ENCODE measurements around the gene AMER2.

DNA sequence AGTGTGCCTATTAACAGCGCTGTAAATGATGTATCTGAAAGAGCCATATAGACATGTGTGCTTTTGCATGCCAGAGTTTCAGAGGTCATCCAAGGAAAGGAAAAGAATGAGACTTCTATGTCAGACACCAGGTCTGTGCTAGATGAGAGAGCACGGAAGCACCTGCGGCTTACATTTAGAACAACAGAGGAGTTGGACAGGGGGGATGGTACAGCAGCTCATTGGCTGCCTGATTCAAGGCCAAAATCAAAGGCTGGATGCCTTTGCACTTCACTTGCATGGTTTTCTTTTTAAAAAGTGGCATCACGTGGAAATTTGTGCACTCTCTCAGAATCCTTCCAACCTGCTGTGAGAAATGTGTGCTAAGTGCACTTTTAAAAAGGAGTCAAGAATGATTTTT is 32.8 kb upstream of the AMER2 start:
- TF ChIP-seq, protein P1, sequence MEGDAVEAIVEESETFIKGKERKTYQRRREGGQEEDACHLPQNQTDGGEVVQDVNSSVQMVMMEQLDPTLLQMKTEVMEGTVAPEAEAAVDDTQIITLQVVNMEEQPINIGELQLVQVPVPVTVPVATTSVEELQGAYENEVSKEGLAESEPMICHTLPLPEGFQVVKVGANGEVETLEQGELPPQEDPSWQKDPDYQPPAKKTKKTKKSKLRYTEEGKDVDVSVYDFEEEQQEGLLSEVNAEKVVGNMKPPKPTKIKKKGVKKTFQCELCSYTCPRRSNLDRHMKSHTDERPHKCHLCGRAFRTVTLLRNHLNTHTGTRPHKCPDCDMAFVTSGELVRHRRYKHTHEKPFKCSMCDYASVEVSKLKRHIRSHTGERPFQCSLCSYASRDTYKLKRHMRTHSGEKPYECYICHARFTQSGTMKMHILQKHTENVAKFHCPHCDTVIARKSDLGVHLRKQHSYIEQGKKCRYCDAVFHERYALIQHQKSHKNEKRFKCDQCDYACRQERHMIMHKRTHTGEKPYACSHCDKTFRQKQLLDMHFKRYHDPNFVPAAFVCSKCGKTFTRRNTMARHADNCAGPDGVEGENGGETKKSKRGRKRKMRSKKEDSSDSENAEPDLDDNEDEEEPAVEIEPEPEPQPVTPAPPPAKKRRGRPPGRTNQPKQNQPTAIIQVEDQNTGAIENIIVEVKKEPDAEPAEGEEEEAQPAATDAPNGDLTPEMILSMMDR (conservative IDR thresholded peaks at IDR 0.05; ENCODE audit: low read length), result no peak
- no peak for TF ChIP-seq EZH2phosphoT487 (IDR thresholded peaks at IDR 0.05; ENCODE audit: borderline replicate concordance, low read depth, low read length)
